Endothelial cell of umbilical vein (primary cell): ENCODE data around the gene TRAK1. TPM values are rescaled to one million over a fixed set of nuclear protein-coding genes. Genes with fewer than 3 reads are reported as not detected.

Experiments
- BruUV-seq: library from RNA; stranded (reverse); fragments of 400-500 nt; replicated peaks from 2 replicates; lab custom pipeline; 2021; lab: Mats Ljungman, UMichigan
- CTCF ChIA-PET: fragments of 300-600, 350-600 bp; sonication (Branson Sonifier 250); formaldehyde crosslinking; loops from one replicate; lab custom pipeline; 2021; ENCODE audit warnings: antibody characterized with exemption, inconsistent platforms; lab: Charles Lee
- POLR2A ChIA-PET: fragments of 300-600, 350-600 bp; sonication (Branson Sonifier 250); formaldehyde crosslinking; loops from one replicate; lab custom pipeline; 2021; ENCODE audit warnings: antibody characterized with exemption, inconsistent platforms; lab: Charles Lee
- DNase-seq: peaks from one replicate; pipeline ENCODE4 v3.0.0-alpha.2; 2011; ENCODE audit warnings: low read depth, low spot score
- FAIRE-seq: peaks from 2 replicates; lab custom pipeline; 2011; peaks lifted over from hg19 to GRCh38; lab: Jason Lieb, UNC
- H2AFZ ChIP-seq: 2 replicates; pipeline ENCODE4 v1.6.0; 2012; ENCODE audit warnings: low read depth, low read length, control low read depth, inconsistent platforms
- H3K27ac ChIP-seq: 2 replicates; pipeline ENCODE4 v1.5.1; 2011; ENCODE audit warnings: low read depth, mild to moderate bottlenecking, control low read depth, low read length, moderate library complexity; ENCODE audit not compliant: insufficient read depth
- H3K27me3 ChIP-seq, 2 experiments: 2 replicates each; pipeline versions ENCODE4 v1.6.0 to v1.6.1; 2011; ENCODE audit warnings: low read length in 2 of 2, mixed read lengths in 1 of 2; ENCODE audit not compliant: control insufficient read depth in 2 of 2, insufficient read depth in 2 of 2
- H3K36me3 ChIP-seq, 2 experiments: 2 replicates in 1 of 2; 3 replicates in 1 of 2; pipeline ENCODE4 v1.5.1; 2011; ENCODE audit warnings: low read length in 2 of 2, mild to moderate bottlenecking in 1 of 2, moderate library complexity in 1 of 2; ENCODE audit not compliant: control insufficient read depth in 2 of 2, insufficient read depth in 2 of 2; ENCODE audit errors: extremely low read depth in 1 of 2
- H3K4me1 ChIP-seq: 3 replicates; pipeline ENCODE4 v1.5.1; 2011; ENCODE audit warnings: mild to moderate bottlenecking, low read length; ENCODE audit not compliant: control insufficient read depth, insufficient read depth; ENCODE audit errors: extremely low read depth
- H3K4me2 ChIP-seq: 2 replicates; pipeline ENCODE4 v1.6.1; 2011; ENCODE audit warnings: low read length, control low read depth, mixed read lengths; ENCODE audit not compliant: insufficient read depth
- H3K4me3 ChIP-seq, 3 experiments: fragments of 200-600 bp in 1 of 3; sonication (generic), shearing (Covaris generic) in 1 of 3; replicated peaks in 1 of 3; 2 replicates each; pipeline ENCODE4 v1.5.1; 2011 to 2016; ENCODE audit warnings: control low read depth in 3 of 3, low read length in 3 of 3, mild to moderate bottlenecking in 2 of 3, inconsistent platforms in 1 of 3, low read depth in 1 of 3, moderate library complexity in 1 of 3; ENCODE audit not compliant: insufficient read depth in 1 of 3
- H3K79me2 ChIP-seq: 2 replicates; pipeline ENCODE4 v1.6.0; 2012; ENCODE audit warnings: low read length, inconsistent platforms; ENCODE audit not compliant: control insufficient read depth, insufficient read depth
- H3K9ac ChIP-seq: replicated peaks from 2 replicates; pipeline ENCODE3; 2011; ENCODE audit warnings: low read length, control low read depth; ENCODE audit not compliant: insufficient read depth; ENCODE audit errors: extremely low read depth
- H3K9me1 ChIP-seq: replicated peaks from 3 replicates; pipeline ENCODE4 v1.6.0; 2011; ENCODE audit warnings: mild to moderate bottlenecking, low read length; ENCODE audit not compliant: control insufficient read depth, insufficient read depth; ENCODE audit errors: extremely low read depth
- H3K9me3 ChIP-seq: replicated peaks from 2 replicates; pipeline ENCODE4 v1.5.1; 2012; ENCODE audit warnings: low read length, inconsistent platforms; ENCODE audit not compliant: control insufficient read depth, insufficient read depth
- H4K20me1 ChIP-seq: replicated peaks from 2 replicates; pipeline ENCODE3; 2011; ENCODE audit warnings: mild to moderate bottlenecking, low read length; ENCODE audit not compliant: control insufficient read depth, insufficient read depth; ENCODE audit errors: extremely low read depth
- EZH2 ChIP-seq: IDR thresholded peaks from 2 replicates; pipeline ENCODE4 v1.6.1; 2012; ENCODE audit warnings: borderline replicate concordance, low read depth, mild to moderate bottlenecking, moderate library complexity, low read length, inconsistent platforms; ENCODE audit not compliant: severe bottlenecking
- FOS ChIP-seq: IDR thresholded peaks from 2 replicates; pipeline ENCODE4 v1.6.1; 2011; ENCODE audit warnings: mild to moderate bottlenecking, low read length, moderate library complexity, borderline replicate concordance; ENCODE audit not compliant: insufficient read depth
- GATA2 ChIP-seq: IDR thresholded peaks from 2 replicates; pipeline ENCODE4 v1.7.0; 2011; ENCODE audit warnings: low read depth, mild to moderate bottlenecking, moderate library complexity, mixed read lengths, low read length; ENCODE audit not compliant: insufficient read length, insufficient read depth
- JUN ChIP-seq: IDR thresholded peaks from 2 replicates; pipeline ENCODE4 v1.6.1; 2011; ENCODE audit warnings: borderline replicate concordance, low read depth; ENCODE audit not compliant: insufficient read length, insufficient read depth
- MAX ChIP-seq: IDR thresholded peaks from 2 replicates; pipeline ENCODE4 v1.6.1; 2011; ENCODE audit not compliant: insufficient read depth, insufficient read length
- POLR2A ChIP-seq: IDR thresholded peaks from 2 replicates; pipeline ENCODE4 v1.6.1; 2012; ENCODE audit warnings: low read depth, mild to moderate bottlenecking, control low read depth, low read length
- POLR2AphosphoS5 ChIP-seq: IDR thresholded peaks from 2 replicates; pipeline ENCODE4 v1.6.1; 2012; ENCODE audit warnings: low read depth, mild to moderate bottlenecking, control low read depth, low read length, moderate library complexity; ENCODE audit not compliant: insufficient read depth
- dilution Hi-C: fragments of 300-500 bp; cut with MboI; formaldehyde crosslinking; loops from one replicate; pipeline ENCODE4 v1.15.0; 2019; ENCODE audit warnings: low sequenced_read_pairs; ENCODE audit not compliant: extremely low pct_ligation_motif_present
- intact Hi-C: fragments of 100-400 bp; cut with micrococcal nuclease; formaldehyde crosslinking; loops from one replicate; pipeline ENCODE4 v1.10.0; 2022
- polyA plus RNA-seq, 4 experiments: library from polyadenylated mRNA; depleted of rRNA in 3 of 4; stranded (reverse) in 3 of 4; unstranded in 1 of 4; fragments of >200 nt; gene quantifications; 2 replicates each; pipeline versions ENCODE4 v1.2.1 to v1.2.3, GENCODE V29; 2011 to 2012; ENCODE audit warnings: missing spikeins in 1 of 4
- total RNA-seq: library from RNA; stranded (reverse); gene quantifications from 2 replicates; pipeline ENCODE4 v1.2.3, GENCODE V29; 2021

Gene TRAK1
- total and polyA plus RNA-seq, 2 donors (not counting 3 experiments of a cell fraction or from before 2014, with no cell fraction given): 38.5 to 59.6 TPM

DNA sequence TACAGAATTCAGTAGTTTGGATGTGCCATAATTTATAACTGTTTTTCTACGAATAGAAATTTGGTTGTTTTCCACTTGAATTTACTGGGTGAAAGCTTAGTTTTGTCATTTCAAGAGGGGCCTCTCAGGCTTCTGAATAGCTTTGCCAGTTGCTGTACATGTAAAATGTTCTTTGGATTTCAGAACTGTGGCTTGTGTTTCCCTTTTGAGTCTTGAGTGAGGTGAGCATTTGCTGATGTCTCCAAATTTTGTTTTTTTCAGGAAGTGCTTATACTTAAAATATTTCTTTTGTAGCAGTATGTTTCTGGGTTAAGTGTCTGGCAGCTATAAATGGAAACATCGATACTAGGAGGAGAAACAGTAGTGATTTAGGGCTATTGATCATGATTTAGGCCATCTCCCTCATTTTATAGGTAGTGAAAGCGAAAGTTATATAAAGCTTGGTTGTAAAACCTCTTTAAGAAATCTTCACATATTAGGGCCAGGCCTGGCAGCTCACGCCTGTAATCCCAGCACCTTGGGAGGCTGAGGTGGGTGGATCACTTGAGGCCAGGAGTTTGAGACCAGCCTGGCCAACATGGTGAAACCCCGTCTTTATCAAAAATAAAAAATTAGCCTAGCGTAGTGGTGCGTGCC is 9.2 kb upstream of the TRAK1 start:
- no peak for TF ChIP-seq EZH2
- TF ChIP-seq MAX: no peak
- BruUV-seq: no TSS peak
- ChIA-PET POLR2A (no interaction called here), CTCF (interaction anchor here (1.0 to 1.9 kb wide), 7 partner anchors 8 to 67 kb away, joined by 3 to 6 read pairs (median 4); partner anchors contain the start of gene TRAK1)
- Histone ChIP-seq H3K9me3 (no peaks in the 10 kb centered on the region), H3K4me3 (no peak overlapping the region), H2AFZ (no peak overlapping the region), H3K9ac (no peak overlapping the region), H3K36me3 (no peaks in the 10 kb centered on the region), H3K27me3 (no peaks in the 10 kb centered on the region), H3K4me2 (no peak overlapping the region), H3K27ac (no peak overlapping the region), H3K9me1 (no peaks in the 10 kb centered on the region), H4K20me1 (peaks cover 4% of the 10 kb centered on the region), H3K4me1 (peaks cover 3% of the 10 kb centered on the region), H3K79me2 (peaks cover 52% of the 10 kb centered on the region)
- no peak for DNase-seq
- no peak for FAIRE-seq
- dilution Hi-C loops: no loop called here
- intact Hi-C loops: no loop called here

DNA sequence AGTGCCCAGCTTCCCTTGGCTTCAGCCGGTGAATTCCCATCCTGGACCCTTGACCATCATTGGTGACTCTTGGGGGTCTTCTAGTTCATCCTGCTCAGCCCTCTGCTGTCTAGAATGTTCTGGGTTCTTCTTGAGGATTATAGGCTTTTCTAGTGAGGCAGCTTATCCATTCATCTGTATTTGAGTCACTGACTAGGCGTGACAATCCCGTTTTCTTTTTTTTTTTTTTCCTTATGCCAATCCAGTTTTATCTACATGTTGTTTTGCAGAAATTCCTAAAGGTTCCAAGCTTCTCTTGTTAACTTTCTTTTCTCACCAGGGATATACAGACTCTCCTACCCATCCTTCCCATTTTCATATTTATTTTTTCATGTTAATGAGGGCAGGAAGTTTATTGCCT is 6.6 kb upstream of the TRAK1 start:
- Histone ChIP-seq H2AFZ (no peak overlapping the region), H3K9ac (no peak overlapping the region), H3K79me2 (peaks cover 34% of the 10 kb centered on the region), H3K27ac (no peak overlapping the region), H3K9me3 (no peaks in the 10 kb centered on the region), H3K4me3 (no peak overlapping the region), H3K9me1 (no peaks in the 10 kb centered on the region), H4K20me1 (peaks cover 4% of the 10 kb centered on the region), H3K36me3 (peaks cover 0 to 16% of the 10 kb centered on the region in 2 experiments), H3K27me3 (no peaks in the 10 kb centered on the region), H3K4me2 (no peak overlapping the region), H3K4me1 (peaks cover 3% of the 10 kb centered on the region)
- dilution Hi-C loops: no loop called here
- FAIRE-seq (peak; percentile 67), DNase-seq (no peak)
- POLR2A ChIA-PET: no interaction called here
- TF ChIP-seq POLR2AphosphoS5: no peak
- no peak for TF ChIP-seq JUN
- TF ChIP-seq GATA2: no peak
- no peak for TF ChIP-seq POLR2A
- no peak for TF ChIP-seq FOS
- CTCF ChIA-PET: interaction anchor here (0.8 to 1.9 kb wide), 5 partner anchors 13 to 72 kb away, joined by 5 to 14 read pairs (median 5); no protein-coding TSS in a partner anchor
- intact Hi-C loops: no loop called here
- no TSS peak for BruUV-seq
